Measurements from ENCODE around the gene MRPL55. TPM values are rescaled to one million over a fixed set of nuclear protein-coding genes. Genes with fewer than 3 reads are reported as not detected.

Gene MRPL55
- polyA plus RNA-seq, 1 donor (not counting 4 experiments of a cell fraction or from before 2014, with no cell fraction given): 28.4 TPM

DNA sequence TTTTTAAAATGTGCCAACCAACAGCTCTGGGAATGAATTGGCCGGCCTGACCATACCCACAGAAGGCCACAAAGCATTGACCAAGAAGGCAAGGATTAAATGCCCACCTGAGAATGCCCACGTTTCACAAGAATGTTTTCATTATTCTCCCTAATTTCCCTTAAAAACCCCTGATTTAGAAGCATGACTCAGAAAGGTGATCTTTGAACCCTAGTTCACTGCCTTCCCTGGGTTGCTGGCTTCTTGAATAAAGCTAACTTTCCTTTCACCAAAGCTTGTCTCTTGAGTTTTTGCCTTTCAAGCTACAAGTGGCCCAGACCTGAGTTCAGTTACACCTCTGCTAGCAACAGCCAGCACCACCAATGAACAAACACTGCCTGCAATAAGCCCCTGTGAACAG lies 14.4 kb upstream of the MRPL55 start:
- Histone ChIP-seq H3K4me2 (ENCODE audit: control insufficient read depth, extremely low read depth, insufficient read depth, low read depth, low read length) (no peak overlapping the region), H4K20me1 (ENCODE audit: control insufficient read depth, extremely low read depth, insufficient read depth, low read length) (no peaks in the 10 kb centered on the region), H3K4me1 (ENCODE audit: control insufficient read depth, extremely low read depth, insufficient read depth, low read length) (peaks cover 22% of the 10 kb centered on the region), H3K9me3 (ENCODE audit: control insufficient read depth, low read depth, low read length) (no peaks in the 10 kb centered on the region), H3K27me3 (ENCODE audit: control insufficient read depth, extremely low read depth, insufficient read depth, low read length) (no peaks in the 10 kb centered on the region), H3K9me1 (ENCODE audit: control insufficient read depth, extremely low read depth, insufficient read depth, low read length) (no peaks in the 10 kb centered on the region), H3K79me2 (ENCODE audit: control insufficient read depth, insufficient read depth, low read length) (peaks cover 12% of the 10 kb centered on the region), H3K4me3 (ENCODE audit: control insufficient read depth in 2 of 3, extremely low read depth in 1 of 3, insufficient read depth in 2 of 3, low read depth in 1 of 3, low read length in 3 of 3) (no peak overlapping the region), H3K9ac (ENCODE audit: control insufficient read depth, extremely low read depth, insufficient read depth, low read length) (no peak overlapping the region), H3K27ac (ENCODE audit: control insufficient read depth, insufficient read depth, low read length) (no peak overlapping the region), H3K36me3 (ENCODE audit: control insufficient read depth in 2 of 2, extremely low read depth in 1 of 2, insufficient read depth in 2 of 2, low read length in 2 of 2) (no peaks in the 10 kb centered on the region), H2AFZ (ENCODE audit: control insufficient read depth, low read length) (no peak overlapping the region)
- FAIRE-seq (no peak), DNase-seq (ENCODE audit: low read depth, low spot score) (no peak)
- TF ChIP-seq, protein P1, sequence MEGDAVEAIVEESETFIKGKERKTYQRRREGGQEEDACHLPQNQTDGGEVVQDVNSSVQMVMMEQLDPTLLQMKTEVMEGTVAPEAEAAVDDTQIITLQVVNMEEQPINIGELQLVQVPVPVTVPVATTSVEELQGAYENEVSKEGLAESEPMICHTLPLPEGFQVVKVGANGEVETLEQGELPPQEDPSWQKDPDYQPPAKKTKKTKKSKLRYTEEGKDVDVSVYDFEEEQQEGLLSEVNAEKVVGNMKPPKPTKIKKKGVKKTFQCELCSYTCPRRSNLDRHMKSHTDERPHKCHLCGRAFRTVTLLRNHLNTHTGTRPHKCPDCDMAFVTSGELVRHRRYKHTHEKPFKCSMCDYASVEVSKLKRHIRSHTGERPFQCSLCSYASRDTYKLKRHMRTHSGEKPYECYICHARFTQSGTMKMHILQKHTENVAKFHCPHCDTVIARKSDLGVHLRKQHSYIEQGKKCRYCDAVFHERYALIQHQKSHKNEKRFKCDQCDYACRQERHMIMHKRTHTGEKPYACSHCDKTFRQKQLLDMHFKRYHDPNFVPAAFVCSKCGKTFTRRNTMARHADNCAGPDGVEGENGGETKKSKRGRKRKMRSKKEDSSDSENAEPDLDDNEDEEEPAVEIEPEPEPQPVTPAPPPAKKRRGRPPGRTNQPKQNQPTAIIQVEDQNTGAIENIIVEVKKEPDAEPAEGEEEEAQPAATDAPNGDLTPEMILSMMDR (optimal IDR thresholded peaks at IDR 0.05 in 1 of 3, IDR thresholded peaks at IDR 0.05 in 1 of 3, conservative IDR thresholded peaks at IDR 0.05 in 1 of 3; ENCODE audit: extremely low read depth in 1 of 3, insufficient read depth in 2 of 3, low read length in 3 of 3): no peak
- no peak for TF ChIP-seq EZH2 (IDR thresholded peaks at IDR 0.05; ENCODE audit: low read length)
- dilution Hi-C loops (cut with MboI; ENCODE audit: extremely low pct_ligation_motif_present, low sequenced_read_pairs): no loop called here

- Histone ChIP-seq H3K36me3 (ENCODE audit: control insufficient read depth in 2 of 2, extremely low read depth in 1 of 2, insufficient read depth in 2 of 2, low read length in 2 of 2) (no peaks in the 10 kb centered on the region), H3K4me3 (ENCODE audit: control insufficient read depth in 2 of 3, extremely low read depth in 1 of 3, insufficient read depth in 2 of 3, low read depth in 1 of 3, low read length in 3 of 3) (no peak overlapping the region), H4K20me1 (ENCODE audit: control insufficient read depth, extremely low read depth, insufficient read depth, low read length) (no peaks in the 10 kb centered on the region), H3K27ac (ENCODE audit: control insufficient read depth, insufficient read depth, low read length) (no peak overlapping the region), H3K27me3 (ENCODE audit: control insufficient read depth, extremely low read depth, insufficient read depth, low read length) (no peaks in the 10 kb centered on the region), H3K79me2 (ENCODE audit: control insufficient read depth, insufficient read depth, low read length) (peaks cover 13% of the 10 kb centered on the region), H3K9me1 (ENCODE audit: control insufficient read depth, extremely low read depth, insufficient read depth, low read length) (no peaks in the 10 kb centered on the region), H2AFZ (ENCODE audit: control insufficient read depth, low read length) (no peak overlapping the region), H3K9me3 (ENCODE audit: control insufficient read depth, low read depth, low read length) (no peaks in the 10 kb centered on the region), H3K4me2 (ENCODE audit: control insufficient read depth, extremely low read depth, insufficient read depth, low read depth, low read length) (no peak overlapping the region), H3K9ac (ENCODE audit: control insufficient read depth, extremely low read depth, insufficient read depth, low read length) (no peak overlapping the region), H3K4me1 (ENCODE audit: control insufficient read depth, extremely low read depth, insufficient read depth, low read length) (peaks cover 22% of the 10 kb centered on the region)
- dilution Hi-C loops (cut with MboI; ENCODE audit: extremely low pct_ligation_motif_present, low sequenced_read_pairs): no loop called here
- FAIRE-seq: no peak
- no peak for DNase-seq (ENCODE audit: low read depth, low spot score)
- no peak for TF ChIP-seq EZH2 (IDR thresholded peaks at IDR 0.05; ENCODE audit: low read length)
- TF ChIP-seq, protein P1 (optimal IDR thresholded peaks at IDR 0.05 in 1 of 3, IDR thresholded peaks at IDR 0.05 in 1 of 3, conservative IDR thresholded peaks at IDR 0.05 in 1 of 3; ENCODE audit: extremely low read depth in 1 of 3, insufficient read depth in 2 of 3, low read length in 3 of 3): no peak
Observed at GRCh38 chr1:228122921-228123441, 13.9 kb upstream of the MRPL55 start.

Data from keratinocyte (primary cell).